Spleen (tissue), 11 donors: Measurements from ENCODE around the gene HIPK2. TPM values are rescaled to one million over a fixed set of nuclear protein-coding genes. Genes with fewer than 3 reads are reported as not detected.

Source experiments
- DNase-seq: peaks from one replicate; pipeline ENCODE4 v3.0.0-alpha.2; 2020
- H3K27ac ChIP-seq, 8 donors: fragments of 200-600 bp; sonication (generic) in 7 of 8; 1 replicate in 4 of 8; 2 replicates in 4 of 8; pipeline versions ENCODE4 v1.5.0 to v1.8.0; 2016 to 2021; ENCODE audit warnings: inconsistent platforms in 4 of 8, mild to moderate bottlenecking in 4 of 8, moderate library complexity in 1 of 8
- H3K27me3 ChIP-seq, 7 donors: fragments of 200-600 bp; sonication (generic) in 6 of 7; replicated peaks in 1 of 7; 1 replicate in 4 of 7; 2 replicates in 3 of 7; pipeline versions ENCODE4 v1.5.0 to v1.8.0; 2016 to 2021; ENCODE audit warnings: inconsistent platforms in 3 of 7, mild to moderate bottlenecking in 1 of 7
- H3K36me3 ChIP-seq, 6 donors: fragments of 200-600 bp; sonication (generic) in 5 of 6; 1 replicate in 4 of 6; 2 replicates in 2 of 6; pipeline versions ENCODE4 v1.5.0 to v1.8.0; 2016 to 2021; ENCODE audit warnings: inconsistent platforms in 2 of 6
- H3K4me1 ChIP-seq, 6 donors: fragments of 200-600 bp; sonication (generic) in 5 of 6; 1 replicate in 3 of 6; 2 replicates in 3 of 6; pipeline versions ENCODE4 v1.5.0 to v1.8.0; 2016 to 2021; ENCODE audit warnings: inconsistent platforms in 3 of 6
- H3K4me3 ChIP-seq, 8 donors: fragments of 200-600 bp; sonication (generic) in 7 of 8; 1 replicate in 4 of 8; 2 replicates in 4 of 8; pipeline versions ENCODE4 v1.5.0 to v1.8.0; 2016 to 2021; ENCODE audit warnings: inconsistent platforms in 4 of 8, mild to moderate bottlenecking in 4 of 8, moderate library complexity in 2 of 8
- H3K9me3 ChIP-seq, 8 donors: fragments of 200-600 bp; sonication (generic) in 7 of 8; 1 replicate in 4 of 8; 2 replicates in 4 of 8; pipeline versions ENCODE4 v1.5.0 to v1.8.0; 2016 to 2021; ENCODE audit warnings: inconsistent platforms in 4 of 8
- POLR2A ChIP-seq, 3 donors: fragments of 450-650 bp; IDR thresholded peaks; one replicate each; pipeline ENCODE4 v1.5.1; 2017; ENCODE audit warnings: antibody characterized with exemption in 3 of 3, mild to moderate bottlenecking in 1 of 3
- POLR2AphosphoS5 ChIP-seq, 3 donors: sonication (generic); formaldehyde crosslinking; IDR thresholded peaks; one replicate each; pipeline ENCODE4 v1.5.1; 2017; ENCODE audit warnings: antibody characterized with exemption in 3 of 3
- WGBS, 5 donors: extraction: QIAGEN DNeasy Blood & Tissue Kit in 3 of 5; methylation state at CpG; one replicate each; pipeline versions ENCODE4 v1.1.5 to v1.1.7; 2013 to 2018; 5-methylcytosine and 5-hydroxymethylcytosine counted together
- intact Hi-C: fragments of 100-400 bp; cut with DNase I; formaldehyde crosslinking; loops from one replicate; pipeline ENCODE4 v1.15.0; 2023; ENCODE audit warnings: low total_unique reads
- polyA plus RNA-seq, 3 donors: library from polyadenylated mRNA; stranded (reverse); fragments of 200-250 nt; gene quantifications; one replicate each; pipeline ENCODE4 v1.2.1, GENCODE V29; 2013
- total RNA-seq, 7 donors: library from RNA; depleted of rRNA in 3 of 7; stranded (reverse); fragments of >200 nt in 3 of 7; fragmentation: NEBNext Ultra II Directional in 4 of 7; extraction: Animal tissue kit (Norgen Biotek cat#: 25700) in 4 of 7; gene quantifications; one replicate each; pipeline versions ENCODE4 v1.1.0 to v1.2.1, GENCODE V29; 2016 to 2021
- TF ChIP-seq, protein P1 (sequence below), 11 experiments: fragments of 200-600 bp in 7 of 11; fragments of 450-650 bp in 4 of 11; sonication (generic) in 4 of 11; IDR thresholded peaks in 8 of 11; conservative IDR thresholded peaks in 3 of 11; 1 replicate in 7 of 11; 2 replicates in 4 of 11; pipeline versions ENCODE4 v1.4.0 to v1.8.0; 2016 to 2021; ENCODE audit warnings: antibody characterized with exemption in 11 of 11, inconsistent platforms in 4 of 11, mild to moderate bottlenecking in 1 of 11
- donor health status: healthy with polysubstance abuse.
- donor health status: DM: no; HTN: no; CAD: no; lungs with moderate emphysema.
- donor health status: DM: no; HTN: no; CAD: no.
- donor health status: Bipolar disorder and iron deficiency.
- donor health status: healthy.
- donor health status: DM: no; HTN: no; CAD: no.
- donor health status: DM: yes; HTN: yes; CAD: no.

HIPK2 gene
- total and polyA plus RNA-seq, 10 donors: 1.7 to 97.5 (median 51.8) TPM

- H3K27ac ChIP-seq: no peak overlapping the region
- WGBS, 5 donors: 96 to 99% (median 98%) methylated on average over 5 of the region's 5 CpGs
- no peaks in the 10 kb centered on the region for H3K9me3 ChIP-seq
Observed at GRCh38 chr7:139666501-139666900, 111.3 kb downstream of the HIPK2 start.

DNA sequence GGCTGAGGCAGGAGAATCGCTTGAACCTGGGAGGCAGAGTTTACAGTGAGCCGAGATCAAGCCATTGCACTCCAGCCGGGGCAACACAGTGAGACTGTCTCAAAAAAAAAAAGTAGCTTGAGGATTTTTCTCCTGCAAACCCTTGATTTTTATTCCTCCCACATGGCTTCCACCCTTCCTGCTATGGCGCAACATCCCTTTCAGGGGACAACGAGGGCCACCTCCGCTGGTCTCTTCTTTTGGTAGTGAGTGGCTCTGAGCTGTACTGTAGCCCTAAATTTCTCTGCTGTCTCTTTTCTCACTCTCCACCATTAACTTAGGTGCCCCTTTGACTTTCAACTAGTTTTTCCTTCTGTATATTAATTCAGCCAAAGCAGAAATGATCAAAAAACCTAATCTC lies 113.4 kb downstream of the HIPK2 start:
- Histone ChIP-seq H3K36me3 (peaks cover 0 to 16% (median 0%) of the 10 kb centered on the region in 6 donors), H3K4me3 (no peak overlapping the region), H3K27me3 (no peaks in the 10 kb centered on the region), H3K27ac (no peak overlapping the region), H3K9me3 (no peaks in the 10 kb centered on the region), H3K4me1 (peaks cover 0 to 47% (median 19%) of the 10 kb centered on the region in 6 donors)
- no peak for TF ChIP-seq POLR2A (IDR thresholded peaks at IDR 0.05)
- TF ChIP-seq, protein P1, sequence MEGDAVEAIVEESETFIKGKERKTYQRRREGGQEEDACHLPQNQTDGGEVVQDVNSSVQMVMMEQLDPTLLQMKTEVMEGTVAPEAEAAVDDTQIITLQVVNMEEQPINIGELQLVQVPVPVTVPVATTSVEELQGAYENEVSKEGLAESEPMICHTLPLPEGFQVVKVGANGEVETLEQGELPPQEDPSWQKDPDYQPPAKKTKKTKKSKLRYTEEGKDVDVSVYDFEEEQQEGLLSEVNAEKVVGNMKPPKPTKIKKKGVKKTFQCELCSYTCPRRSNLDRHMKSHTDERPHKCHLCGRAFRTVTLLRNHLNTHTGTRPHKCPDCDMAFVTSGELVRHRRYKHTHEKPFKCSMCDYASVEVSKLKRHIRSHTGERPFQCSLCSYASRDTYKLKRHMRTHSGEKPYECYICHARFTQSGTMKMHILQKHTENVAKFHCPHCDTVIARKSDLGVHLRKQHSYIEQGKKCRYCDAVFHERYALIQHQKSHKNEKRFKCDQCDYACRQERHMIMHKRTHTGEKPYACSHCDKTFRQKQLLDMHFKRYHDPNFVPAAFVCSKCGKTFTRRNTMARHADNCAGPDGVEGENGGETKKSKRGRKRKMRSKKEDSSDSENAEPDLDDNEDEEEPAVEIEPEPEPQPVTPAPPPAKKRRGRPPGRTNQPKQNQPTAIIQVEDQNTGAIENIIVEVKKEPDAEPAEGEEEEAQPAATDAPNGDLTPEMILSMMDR (IDR thresholded peaks at IDR 0.05 in 8 of 11, conservative IDR thresholded peaks at IDR 0.05 in 3 of 11): no peak
- TF ChIP-seq POLR2AphosphoS5 (IDR thresholded peaks at IDR 0.05): no peak
- intact Hi-C loops: no loop called here
- WGBS, 5 donors: 70 to 89% (median 82%) methylated on average over 6 of the region's 6 CpGs
- no peak for DNase-seq

More at GRCh38 chr7:139666501-139666900, 111.3 kb downstream of the HIPK2 start:
- Histone ChIP-seq H3K4me3 (no peak overlapping the region), H3K36me3 (peaks cover 0 to 16% (median 0%) of the 10 kb centered on the region in 6 donors), H3K27me3 (no peaks in the 10 kb centered on the region), H3K4me1 (peaks cover 0 to 30% (median 16%) of the 10 kb centered on the region in 6 donors)
- TF ChIP-seq, protein P1 (IDR thresholded peaks at IDR 0.05 in 8 of 11, conservative IDR thresholded peaks at IDR 0.05 in 3 of 11): no peak
- TF ChIP-seq POLR2A (IDR thresholded peaks at IDR 0.05): no peak
- TF ChIP-seq POLR2AphosphoS5 (IDR thresholded peaks at IDR 0.05): no peak
- intact Hi-C loops: no loop called here
- no peak for DNase-seq

DNA sequence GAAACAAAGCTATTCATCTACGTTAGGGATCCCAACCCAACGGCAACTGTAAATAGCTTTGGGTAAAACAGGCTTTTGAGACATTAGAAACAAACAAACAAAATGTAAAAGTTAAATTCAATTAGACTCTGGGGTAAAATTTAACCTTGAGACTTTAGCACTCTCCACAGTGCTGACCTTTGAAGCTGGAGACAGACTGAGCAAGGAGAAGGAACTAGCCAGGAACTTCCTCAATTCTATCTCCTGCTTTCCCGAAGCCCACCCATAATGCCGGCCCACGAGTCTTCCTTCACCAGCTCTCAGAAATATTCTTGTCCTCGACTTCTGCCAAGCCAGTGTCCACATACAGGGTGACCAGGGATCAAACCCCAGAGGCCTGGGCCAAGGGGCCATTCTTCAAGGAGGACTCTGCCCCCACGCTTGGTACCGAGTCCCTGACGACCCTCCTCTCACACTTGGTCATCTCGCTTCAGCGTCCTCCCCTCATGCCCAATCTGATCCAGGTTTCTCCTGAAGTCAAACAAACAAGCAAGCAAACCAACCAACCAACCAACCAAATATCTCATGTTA lies 114.1 kb downstream of the HIPK2 start:
- Histone ChIP-seq H3K4me1 (peaks cover 0 to 55% (median 23%) of the 10 kb centered on the region in 6 donors), H3K4me3 (no peak overlapping the region), H3K27ac (no peak overlapping the region), H3K9me3 (no peaks in the 10 kb centered on the region), H3K36me3 (peaks cover 0 to 16% (median 0%) of the 10 kb centered on the region in 6 donors), H3K27me3 (no peaks in the 10 kb centered on the region)
- 79 to 89% (median 85%) methylated on average over 11 of the region's 11 CpGs for WGBS, 5 donors
- DNase-seq: no peak
- intact Hi-C loops: no loop called here
- TF ChIP-seq, protein P1 (IDR thresholded peaks at IDR 0.05 in 8 of 11, conservative IDR thresholded peaks at IDR 0.05 in 3 of 11): no peak
- no peak for TF ChIP-seq POLR2A (IDR thresholded peaks at IDR 0.05)
- TF ChIP-seq POLR2AphosphoS5 (IDR thresholded peaks at IDR 0.05): no peak

DNA sequence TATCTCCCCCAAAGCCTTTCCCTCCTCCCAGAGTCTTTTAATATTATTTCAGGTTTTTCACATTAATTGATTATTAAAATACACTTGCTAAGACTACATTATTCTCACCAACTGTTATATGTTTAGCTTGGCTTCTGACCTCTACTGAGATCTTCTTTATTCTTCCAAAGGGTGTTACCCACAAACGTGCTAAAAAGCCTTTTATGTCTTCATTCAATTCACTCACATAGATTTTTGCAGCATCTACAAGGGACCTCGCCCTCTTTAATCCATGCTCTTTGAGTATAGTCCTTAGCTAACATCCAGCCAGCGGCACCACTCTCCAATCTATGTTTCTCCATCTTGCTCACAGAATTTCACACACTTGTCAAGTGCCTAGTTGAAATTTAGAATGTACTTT lies 115.9 kb downstream of the HIPK2 start:
- no peak overlapping the region for H3K27ac ChIP-seq
- H3K4me1 ChIP-seq: peaks cover 0 to 63% (median 25%) of the 10 kb centered on the region in 6 donors
- no peak for DNase-seq
- no peaks in the 10 kb centered on the region for H3K9me3 ChIP-seq
- no peak overlapping the region for H3K4me3 ChIP-seq
- H3K36me3 ChIP-seq: peaks cover 0 to 18% (median 0%) of the 10 kb centered on the region in 6 donors
- 80 to 87% (median 84%) methylated on average over 3 of the region's 3 CpGs for WGBS, 5 donors
- no peaks in the 10 kb centered on the region for H3K27me3 ChIP-seq
- intact Hi-C loops: no loop called here
- no peak for TF ChIP-seq POLR2A (IDR thresholded peaks at IDR 0.05)
